Muscle of leg (tissue), 3 donors: ENCODE measurements around the gene LASP1NB.

ENCODE experiments used
- DNase-seq: peaks from one replicate; pipeline ENCODE4 v3.0.0; 2013
- H3K27ac ChIP-seq: one replicate; pipeline ENCODE4 v1.5.1; 2013; ENCODE audit warnings: mild to moderate bottlenecking, low read length, control low read depth
- H3K27me3 ChIP-seq: one replicate; pipeline ENCODE4 v1.6.1; 2013; ENCODE audit warnings: low read length; ENCODE audit not compliant: control insufficient read depth, insufficient read depth
- H3K36me3 ChIP-seq: one replicate; pipeline ENCODE4 v1.6.1; 2013; ENCODE audit warnings: low read length; ENCODE audit not compliant: control insufficient read depth, insufficient read depth
- H3K4me1 ChIP-seq: one replicate; pipeline ENCODE4 v1.6.1; 2013; ENCODE audit warnings: low read length; ENCODE audit not compliant: control insufficient read depth, insufficient read depth
- H3K4me3 ChIP-seq: one replicate; pipeline ENCODE4 v1.5.1; 2013; ENCODE audit warnings: low read length, control low read depth
- H3K9me3 ChIP-seq: replicated peaks from 2 replicates; pipeline ENCODE4 v1.6.1; 2013; ENCODE audit warnings: low read depth, low read length; ENCODE audit not compliant: control insufficient read depth
- WGBS: methylation state at CpG from one replicate; pipeline ENCODE4 v1.1.5; 2013; ENCODE audit warnings: missing lambda C conversion rate; ENCODE audit not compliant: insufficient coverage; 5-methylcytosine and 5-hydroxymethylcytosine counted together

The LASP1NB gene

DNA sequence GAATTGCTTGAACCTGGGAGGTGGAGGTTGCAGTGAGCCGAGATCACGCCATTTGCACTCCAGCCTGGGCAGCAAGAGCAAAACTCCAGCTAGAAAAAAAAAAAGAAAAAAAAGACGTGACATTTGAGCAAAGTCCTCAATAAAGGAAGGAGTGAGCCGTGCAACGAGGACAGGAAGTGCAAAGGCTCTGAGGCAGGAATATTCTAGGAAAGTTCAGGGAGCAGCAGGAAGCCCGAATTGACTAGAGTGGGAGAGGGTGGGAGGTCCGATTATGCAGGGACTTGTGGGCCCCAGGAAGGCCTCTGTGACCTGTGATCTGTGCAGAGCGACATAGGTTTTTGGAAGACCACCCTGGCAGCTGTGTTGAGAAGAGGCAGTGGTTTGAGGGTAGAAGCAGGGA is 8.6 kb upstream of the LASP1NB start:
- Histone ChIP-seq H3K4me1 (peaks cover 36% of the 10 kb centered on the region), H3K36me3 (peaks cover 66% of the 10 kb centered on the region), H3K27ac (no peak overlapping the region), H3K9me3 (no peaks in the 10 kb centered on the region), H3K27me3 (no peaks in the 10 kb centered on the region), H3K4me3 (no peak overlapping the region)
- WGBS, result 71% methylated on average over 8 of the region's 8 CpGs
- DNase-seq, result no peak

DNA sequence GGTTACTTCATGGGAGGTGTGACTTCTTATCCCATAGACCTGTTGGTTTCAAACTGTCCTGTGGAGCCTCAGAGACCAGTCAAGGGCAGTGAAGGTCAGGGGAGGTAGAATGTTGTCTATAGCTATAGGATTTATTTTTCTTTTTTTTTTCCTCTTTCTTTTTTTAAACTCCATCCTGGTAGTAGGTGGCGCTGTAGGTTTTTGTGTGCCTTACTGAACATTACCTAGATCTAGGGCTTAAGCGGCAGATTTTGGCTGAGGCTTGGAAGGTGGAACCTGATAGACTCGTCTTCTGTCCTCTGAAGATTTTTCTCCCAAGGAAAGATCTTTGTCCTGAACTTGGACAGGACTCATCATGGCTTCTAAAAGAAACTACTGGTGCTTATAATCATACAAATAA is 8.2 kb upstream of the LASP1NB start:
- no peak for DNase-seq
- no CpG with 5 or more reads among the region's 3 CpGs for WGBS
- Histone ChIP-seq H3K27me3 (no peaks in the 10 kb centered on the region), H3K4me3 (no peak overlapping the region), H3K4me1 (peaks cover 36% of the 10 kb centered on the region), H3K27ac (no peak overlapping the region), H3K9me3 (no peaks in the 10 kb centered on the region), H3K36me3 (peaks cover 63% of the 10 kb centered on the region)

GRCh38 chr17:38918129-38918913 is 7.1 kb upstream of the LASP1NB start:
- Histone ChIP-seq H3K9me3 (no peaks in the 10 kb centered on the region), H3K27ac (no peak overlapping the region), H3K36me3 (peaks cover 60% of the 10 kb centered on the region), H3K4me1 (peaks cover 40% of the 10 kb centered on the region), H3K27me3 (no peaks in the 10 kb centered on the region), H3K4me3 (no peak overlapping the region)
- DNase-seq, result no peak
- WGBS, result 48% methylated on average over 35 of the region's 37 CpGs

DNA sequence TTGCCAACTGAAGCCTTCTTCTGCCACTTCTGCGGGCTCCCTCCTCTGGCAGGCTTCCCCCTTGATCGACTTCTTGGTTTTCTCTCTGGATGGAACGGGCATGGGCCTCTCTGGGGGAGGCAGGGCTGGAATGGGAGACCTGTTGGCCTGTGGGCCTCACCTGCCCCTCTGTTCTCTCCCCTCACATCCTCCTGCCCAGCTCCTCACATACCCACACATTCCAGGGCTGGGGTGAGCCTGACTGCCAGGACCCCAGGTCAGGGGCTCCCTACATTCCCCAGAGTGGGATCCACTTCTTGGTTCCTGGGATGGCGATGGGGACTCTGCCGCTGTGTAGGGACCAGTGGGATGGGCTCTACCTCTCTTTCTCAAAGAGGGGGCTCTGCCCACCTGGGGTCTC is 6.5 kb upstream of the LASP1NB start:
- no peak overlapping the region for H3K4me3 ChIP-seq
- peaks cover 42% of the 10 kb centered on the region for H3K4me1 ChIP-seq
- no peaks in the 10 kb centered on the region for H3K9me3 ChIP-seq
- peaks cover 56% of the 10 kb centered on the region for H3K36me3 ChIP-seq
- 77% methylated on average over 3 of the region's 5 CpGs for WGBS
- no peak overlapping the region for H3K27ac ChIP-seq
- H3K27me3 ChIP-seq, result no peaks in the 10 kb centered on the region
- no peak for DNase-seq

GRCh38 chr17:38919316-38920078 is 5.9 kb upstream of the LASP1NB start:
- Histone ChIP-seq H3K4me1 (peaks cover 42% of the 10 kb centered on the region), H3K9me3 (no peaks in the 10 kb centered on the region), H3K36me3 (peaks cover 50% of the 10 kb centered on the region), H3K4me3 (no peak overlapping the region), H3K27ac (no peak overlapping the region), H3K27me3 (no peaks in the 10 kb centered on the region)
- 88% methylated on average over 12 of the region's 16 CpGs for WGBS
- DNase-seq, result no peak

GRCh38 chr17:38920374-38921291 is 4.8 kb upstream of the LASP1NB start:
- H3K27me3 ChIP-seq, result no peaks in the 10 kb centered on the region
- peaks cover 48% of the 10 kb centered on the region for H3K4me1 ChIP-seq
- 71% methylated on average over 3 of the region's 9 CpGs for WGBS
- peak; percentile 17 for DNase-seq
- peaks cover 39% of the 10 kb centered on the region for H3K36me3 ChIP-seq
- no peaks in the 10 kb centered on the region for H3K9me3 ChIP-seq
- no peak overlapping the region for H3K4me3 ChIP-seq
- peak overlapping the region; percentile 13 for H3K27ac ChIP-seq

- no peak for DNase-seq
- H3K9me3 ChIP-seq, result no peaks in the 10 kb centered on the region
- peaks cover 29% of the 10 kb centered on the region for H3K36me3 ChIP-seq
- H3K27me3 ChIP-seq, result no peaks in the 10 kb centered on the region
- H3K27ac ChIP-seq, result peak overlapping the region; percentile 49
- peaks cover 51% of the 10 kb centered on the region for H3K4me1 ChIP-seq
- no peak overlapping the region for H3K4me3 ChIP-seq
- 60% methylated on average over 10 of the region's 13 CpGs for WGBS
These were observed 3.5 kb upstream of the LASP1NB start for GRCh38 chr17:38921756-38922411.

DNA sequence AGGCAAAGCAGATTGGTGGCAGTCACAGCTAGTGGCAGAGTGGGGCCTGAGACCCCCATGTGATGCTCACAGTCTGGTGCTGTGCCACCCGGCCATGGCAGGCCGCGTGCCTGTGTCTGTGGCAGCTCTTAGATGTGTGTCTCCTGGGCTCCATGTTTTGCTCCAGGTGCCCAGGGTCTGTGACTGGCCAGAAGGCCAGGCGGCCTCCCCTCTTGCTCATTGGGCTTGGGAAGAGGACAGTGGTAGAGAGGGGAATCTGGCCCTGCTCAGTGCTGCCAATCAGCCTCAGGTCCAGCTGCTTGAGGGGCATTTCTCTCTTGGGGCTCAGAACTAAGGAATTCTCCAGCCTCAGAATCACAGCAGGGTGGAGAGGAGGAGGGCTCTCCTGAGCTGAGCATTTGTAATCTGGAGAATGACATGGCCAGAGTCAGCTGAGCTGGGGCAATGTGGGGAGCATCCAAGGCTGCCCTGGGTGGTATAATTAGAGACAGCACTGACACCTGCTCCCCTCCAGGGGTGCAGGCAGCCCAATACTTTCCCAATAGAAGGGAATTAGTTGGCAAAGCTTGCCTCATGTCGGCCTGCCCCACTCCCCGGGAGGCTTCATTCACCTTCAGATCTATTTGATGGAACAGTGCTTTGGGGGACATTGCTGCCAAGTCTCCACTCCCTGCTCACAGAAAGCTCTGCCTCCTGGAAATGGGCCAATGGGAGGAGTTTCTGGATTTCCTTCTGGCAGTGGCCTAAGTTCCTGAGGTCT is 2.7 kb upstream of the LASP1NB start:
- H3K36me3 ChIP-seq, result peaks cover 24% of the 10 kb centered on the region

More for the DNA sequence above, 2.7 kb upstream of the LASP1NB start:
- H3K4me3 ChIP-seq, result no peak overlapping the region
- H3K27ac ChIP-seq, result peak overlapping the region; percentile 47
- DNase-seq, result peak; percentile 93
- H3K4me1 ChIP-seq, result peaks cover 51% of the 10 kb centered on the region
- WGBS, result 48% methylated on average over 3 of the region's 6 CpGs
- no peaks in the 10 kb centered on the region for H3K27me3 ChIP-seq
- H3K9me3 ChIP-seq, result no peaks in the 10 kb centered on the region
